ENCODE data around the gene DOCK4. TPM values are rescaled to one million over a fixed set of nuclear protein-coding genes. Genes with fewer than 3 reads are reported as not detected.

Gene DOCK4
- total RNA-seq, 1 experiment from 2014 or later, result 3.4 TPM

- H3K36me3 Mint-ChIP-seq (ENCODE audit: insufficient read depth, unreplicated experiment), result no peaks in the 10 kb centered on the region
- H3K4me3 Mint-ChIP-seq (ENCODE audit: low read depth, unreplicated experiment), result no peak overlapping the region
- no peaks in the 10 kb centered on the region for H3K27me3 Mint-ChIP-seq (ENCODE audit: unreplicated experiment)
- CTCF ChIA-PET, result no interaction called here
- no peak for TF ChIP-seq CTCF (IDR thresholded peaks at IDR 0.05; ENCODE audit: unreplicated experiment)
- BruUV-seq (replicated peaks), result no TSS peak
- no peak overlapping the region for H3K27ac Mint-ChIP-seq (ENCODE audit: unreplicated experiment)
- H3K9me3 Mint-ChIP-seq (ENCODE audit: low read depth, unreplicated experiment), result no peaks in the 10 kb centered on the region
- intact Hi-C loops (cut with micrococcal nuclease; ENCODE audit: unreplicated experiment), result no loop called here
- DNase-seq, result no peak
- no peaks in the 10 kb centered on the region for H3K4me1 Mint-ChIP-seq (ENCODE audit: low read depth, unreplicated experiment)
These were observed 170.1 kb downstream of the DOCK4 start for GRCh38 chr7:112036071-112036470.

GRCh38 chr7:112031689-112032088 lies 174.5 kb downstream of the DOCK4 start:
- CTCF ChIA-PET, result no interaction called here
- no peak overlapping the region for H3K27ac Mint-ChIP-seq (ENCODE audit: unreplicated experiment)

GRCh38 chr7:112025556-112025955 lies 180.6 kb downstream of the DOCK4 start:
- no peaks in the 10 kb centered on the region for H3K4me1 Mint-ChIP-seq (ENCODE audit: low read depth, unreplicated experiment)
- no peak for DNase-seq
- H3K4me3 Mint-ChIP-seq (ENCODE audit: low read depth, unreplicated experiment), result no peak overlapping the region
- BruUV-seq (replicated peaks), result no TSS peak
- H3K36me3 Mint-ChIP-seq (ENCODE audit: insufficient read depth, unreplicated experiment), result no peaks in the 10 kb centered on the region
- H3K27ac Mint-ChIP-seq (ENCODE audit: unreplicated experiment), result no peak overlapping the region
- intact Hi-C loops (cut with micrococcal nuclease; ENCODE audit: unreplicated experiment), result no loop called here
- no peaks in the 10 kb centered on the region for H3K27me3 Mint-ChIP-seq (ENCODE audit: unreplicated experiment)
- CTCF ChIA-PET, result no interaction called here
- peaks cover 7% of the 10 kb centered on the region for H3K9me3 Mint-ChIP-seq (ENCODE audit: low read depth, unreplicated experiment)
- no peak for TF ChIP-seq CTCF (IDR thresholded peaks at IDR 0.05; ENCODE audit: unreplicated experiment)

More at GRCh38 chr7:112031689-112032088, 174.5 kb downstream of the DOCK4 start:
- BruUV-seq (replicated peaks), result no TSS peak
- Mint-ChIP-seq H3K9me3 (ENCODE audit: low read depth, unreplicated experiment) (no peaks in the 10 kb centered on the region), H3K36me3 (ENCODE audit: insufficient read depth, unreplicated experiment) (no peaks in the 10 kb centered on the region), H3K4me1 (ENCODE audit: low read depth, unreplicated experiment) (no peaks in the 10 kb centered on the region), H3K4me3 (ENCODE audit: low read depth, unreplicated experiment) (no peak overlapping the region), H3K27me3 (ENCODE audit: unreplicated experiment) (no peaks in the 10 kb centered on the region)
- no peak for TF ChIP-seq CTCF (IDR thresholded peaks at IDR 0.05; ENCODE audit: unreplicated experiment)
- intact Hi-C loops (cut with micrococcal nuclease; ENCODE audit: unreplicated experiment), result no loop called here
- no peak for DNase-seq

GRCh38 chr7:112023786-112024185 lies 182.4 kb downstream of the DOCK4 start:
- no peak for DNase-seq
- no peaks in the 10 kb centered on the region for H3K4me1 Mint-ChIP-seq (ENCODE audit: low read depth, unreplicated experiment)
- no TSS peak for BruUV-seq (replicated peaks)
- H3K36me3 Mint-ChIP-seq (ENCODE audit: insufficient read depth, unreplicated experiment), result no peaks in the 10 kb centered on the region
- CTCF ChIA-PET, result no interaction called here
- no peak for TF ChIP-seq CTCF (IDR thresholded peaks at IDR 0.05; ENCODE audit: unreplicated experiment)
- no peak overlapping the region for H3K27ac Mint-ChIP-seq (ENCODE audit: unreplicated experiment)
- intact Hi-C loops (cut with micrococcal nuclease; ENCODE audit: unreplicated experiment), result no loop called here
- H3K27me3 Mint-ChIP-seq (ENCODE audit: unreplicated experiment), result no peaks in the 10 kb centered on the region
- no peak overlapping the region for H3K4me3 Mint-ChIP-seq (ENCODE audit: low read depth, unreplicated experiment)
- peaks cover 7% of the 10 kb centered on the region for H3K9me3 Mint-ChIP-seq (ENCODE audit: low read depth, unreplicated experiment)

Data from Calu3 (cell line).